ENCODE data around the gene BACH2. TPM values are rescaled to one million over a fixed set of nuclear protein-coding genes. Genes with fewer than 3 reads are reported as not detected.

The BACH2 gene
- total RNA-seq, 1 donor, result 3.6 TPM

DNA sequence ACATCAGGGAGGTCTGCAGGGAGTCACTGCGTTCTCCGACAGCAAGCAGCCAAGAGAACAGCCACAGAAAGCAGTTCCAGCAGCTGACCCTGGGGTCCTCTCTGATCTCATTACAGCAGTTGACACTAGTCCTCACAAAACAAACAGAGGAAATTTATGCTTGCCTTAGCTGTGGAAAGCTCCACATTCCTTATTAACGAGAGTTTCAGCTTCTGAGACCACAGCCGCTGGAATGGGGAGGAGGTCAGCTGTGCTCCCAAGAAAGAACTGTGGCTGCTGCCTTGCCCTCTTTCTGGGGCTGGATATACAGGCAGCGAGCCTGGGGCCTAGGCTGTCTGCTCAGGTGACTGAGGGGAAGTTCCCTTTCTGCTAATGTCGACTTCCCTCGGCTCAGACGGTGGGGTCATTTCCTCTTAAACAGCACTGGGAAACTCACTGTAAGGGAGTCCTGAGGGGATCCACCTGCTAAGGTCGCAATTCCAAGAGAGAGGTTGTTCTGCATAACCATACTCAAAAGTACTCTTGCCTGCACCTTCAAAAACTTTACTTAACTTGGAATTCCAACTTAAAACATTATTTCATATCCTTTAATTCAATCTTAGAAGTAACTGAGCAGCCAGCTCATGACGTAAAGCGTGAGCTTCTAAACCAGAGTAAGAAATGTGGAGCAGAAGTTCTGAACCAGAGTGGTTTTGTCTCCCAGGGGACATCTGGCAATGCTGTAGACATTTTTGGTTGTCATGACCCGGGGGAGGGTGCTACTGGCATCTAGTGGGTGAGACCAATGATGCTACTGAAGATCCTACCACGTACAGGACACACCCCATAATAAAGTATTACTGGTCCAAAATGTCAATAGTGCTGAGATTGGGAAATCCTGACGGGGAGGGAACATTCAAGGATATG is 80.3 kb downstream of the BACH2 start:
- Histone ChIP-seq H3K27ac (ENCODE audit: low read depth, low read length) (no peak overlapping the region), H3K4me3 (ENCODE audit: insufficient read depth, low read length) (no peak overlapping the region), H3K9me3 (ENCODE audit: low read depth, low read length) (no peaks in the 10 kb centered on the region), H3K4me2 (ENCODE audit: insufficient read depth, low read length) (no peak overlapping the region), H3K79me2 (ENCODE audit: insufficient read depth, low read length) (no peaks in the 10 kb centered on the region), H4K20me1 (ENCODE audit: insufficient read depth, low read length) (no peaks in the 10 kb centered on the region), H3K4me1 (ENCODE audit: insufficient read depth, low read length) (peaks cover 42% of the 10 kb centered on the region), H3K36me3 (ENCODE audit: insufficient read depth, low read length) (no peaks in the 10 kb centered on the region), H2AFZ (ENCODE audit: low read length) (peak overlapping the region; percentile 8), H3K27me3 (ENCODE audit: insufficient read depth, low read length) (no peaks in the 10 kb centered on the region)
- TF ChIP-seq, protein P1, sequence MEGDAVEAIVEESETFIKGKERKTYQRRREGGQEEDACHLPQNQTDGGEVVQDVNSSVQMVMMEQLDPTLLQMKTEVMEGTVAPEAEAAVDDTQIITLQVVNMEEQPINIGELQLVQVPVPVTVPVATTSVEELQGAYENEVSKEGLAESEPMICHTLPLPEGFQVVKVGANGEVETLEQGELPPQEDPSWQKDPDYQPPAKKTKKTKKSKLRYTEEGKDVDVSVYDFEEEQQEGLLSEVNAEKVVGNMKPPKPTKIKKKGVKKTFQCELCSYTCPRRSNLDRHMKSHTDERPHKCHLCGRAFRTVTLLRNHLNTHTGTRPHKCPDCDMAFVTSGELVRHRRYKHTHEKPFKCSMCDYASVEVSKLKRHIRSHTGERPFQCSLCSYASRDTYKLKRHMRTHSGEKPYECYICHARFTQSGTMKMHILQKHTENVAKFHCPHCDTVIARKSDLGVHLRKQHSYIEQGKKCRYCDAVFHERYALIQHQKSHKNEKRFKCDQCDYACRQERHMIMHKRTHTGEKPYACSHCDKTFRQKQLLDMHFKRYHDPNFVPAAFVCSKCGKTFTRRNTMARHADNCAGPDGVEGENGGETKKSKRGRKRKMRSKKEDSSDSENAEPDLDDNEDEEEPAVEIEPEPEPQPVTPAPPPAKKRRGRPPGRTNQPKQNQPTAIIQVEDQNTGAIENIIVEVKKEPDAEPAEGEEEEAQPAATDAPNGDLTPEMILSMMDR (IDR thresholded peaks at IDR 0.05; ENCODE audit: extremely low read depth, low read depth, low read length), result no peak
- DNase-seq (ENCODE audit: insufficient read length, low spot score, missing footprints), result no peak

DNA sequence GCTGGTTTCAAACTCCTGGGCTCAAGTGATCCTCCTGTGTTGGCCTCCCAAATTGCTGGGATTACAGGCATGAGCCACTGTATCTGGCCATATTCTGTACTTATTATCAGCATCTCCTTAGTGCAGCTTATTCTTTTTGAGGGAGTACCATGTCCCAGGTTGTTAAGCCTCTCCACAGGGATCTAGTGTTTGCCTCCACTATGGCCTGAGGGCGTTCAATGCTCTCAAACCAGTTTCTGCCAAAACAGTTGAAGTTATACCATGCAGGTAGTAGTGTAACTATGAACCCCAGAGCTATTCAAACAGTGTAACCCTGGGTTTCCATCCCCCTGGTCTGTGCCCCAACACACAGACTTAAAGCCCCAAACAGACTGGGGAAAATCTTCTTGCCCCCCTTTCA is 81.7 kb downstream of the BACH2 start:
- DNase-seq (ENCODE audit: insufficient read length, low spot score, missing footprints), result no peak
- Histone ChIP-seq H4K20me1 (ENCODE audit: insufficient read depth, low read length) (no peaks in the 10 kb centered on the region), H2AFZ (ENCODE audit: low read length) (no peak overlapping the region), H3K79me2 (ENCODE audit: insufficient read depth, low read length) (no peaks in the 10 kb centered on the region), H3K27ac (ENCODE audit: low read depth, low read length) (no peak overlapping the region), H3K27me3 (ENCODE audit: insufficient read depth, low read length) (no peaks in the 10 kb centered on the region), H3K9me3 (ENCODE audit: low read depth, low read length) (no peaks in the 10 kb centered on the region), H3K4me3 (ENCODE audit: insufficient read depth, low read length) (no peak overlapping the region), H3K4me2 (ENCODE audit: insufficient read depth, low read length) (no peak overlapping the region), H3K4me1 (ENCODE audit: insufficient read depth, low read length) (peaks cover 41% of the 10 kb centered on the region), H3K36me3 (ENCODE audit: insufficient read depth, low read length) (no peaks in the 10 kb centered on the region)
- TF ChIP-seq, protein P1 (IDR thresholded peaks at IDR 0.05; ENCODE audit: extremely low read depth, low read depth, low read length), result no peak

DNA sequence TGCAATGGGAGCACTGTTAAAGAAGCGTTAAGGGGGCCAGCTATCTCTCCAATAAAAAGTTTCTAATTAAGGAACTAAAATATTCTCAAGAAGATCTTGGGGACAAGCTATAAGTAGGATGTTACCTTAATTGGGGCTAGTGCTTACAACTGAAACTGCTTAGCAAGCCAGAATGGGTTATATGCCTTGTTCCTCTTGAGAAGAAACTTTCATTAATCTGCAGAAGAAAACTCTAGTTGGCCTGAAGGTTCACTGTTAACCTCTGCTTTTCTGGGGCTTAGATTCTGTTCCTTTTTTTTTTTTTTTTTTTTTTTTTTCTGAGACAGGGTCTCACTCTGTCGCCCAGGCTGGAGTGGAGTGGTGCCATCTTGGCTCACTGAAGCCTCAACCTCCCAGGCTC is 82.2 kb downstream of the BACH2 start:
- TF ChIP-seq, protein P1 (IDR thresholded peaks at IDR 0.05; ENCODE audit: extremely low read depth, low read depth, low read length), result no peak
- Histone ChIP-seq H3K27ac (ENCODE audit: low read depth, low read length) (no peak overlapping the region), H3K4me3 (ENCODE audit: insufficient read depth, low read length) (no peak overlapping the region), H3K9me3 (ENCODE audit: low read depth, low read length) (no peaks in the 10 kb centered on the region), H2AFZ (ENCODE audit: low read length) (no peak overlapping the region), H3K27me3 (ENCODE audit: insufficient read depth, low read length) (no peaks in the 10 kb centered on the region), H3K4me1 (ENCODE audit: insufficient read depth, low read length) (peaks cover 36% of the 10 kb centered on the region), H3K36me3 (ENCODE audit: insufficient read depth, low read length) (no peaks in the 10 kb centered on the region), H3K4me2 (ENCODE audit: insufficient read depth, low read length) (no peak overlapping the region), H3K79me2 (ENCODE audit: insufficient read depth, low read length) (no peaks in the 10 kb centered on the region), H4K20me1 (ENCODE audit: insufficient read depth, low read length) (no peaks in the 10 kb centered on the region)
- DNase-seq (ENCODE audit: insufficient read length, low spot score, missing footprints), result no peak

DNA sequence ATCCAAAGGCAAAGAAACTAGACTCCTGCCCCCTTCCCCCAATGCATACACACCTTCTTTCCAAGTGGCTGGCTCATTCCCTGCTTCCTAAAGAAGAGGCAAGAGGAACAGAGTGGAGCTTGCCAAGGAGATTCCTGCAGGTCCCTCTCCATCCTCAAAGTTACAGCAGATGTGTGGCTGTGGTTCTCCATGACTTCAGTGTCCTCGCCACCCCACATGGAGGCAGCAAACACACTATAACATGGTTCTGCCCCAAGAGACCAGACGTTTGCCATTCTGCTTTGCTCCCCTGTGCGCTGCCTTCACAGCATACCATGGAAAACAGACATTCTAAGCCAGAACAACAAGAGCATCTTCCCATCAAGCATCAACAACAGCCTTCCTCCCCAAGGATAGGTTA is 84.4 kb downstream of the BACH2 start:
- TF ChIP-seq, protein P1 (IDR thresholded peaks at IDR 0.05; ENCODE audit: extremely low read depth, low read depth, low read length), result peak; percentile 12
- Histone ChIP-seq H3K27me3 (ENCODE audit: insufficient read depth, low read length) (no peaks in the 10 kb centered on the region), H3K4me1 (ENCODE audit: insufficient read depth, low read length) (peaks cover 17% of the 10 kb centered on the region), H2AFZ (ENCODE audit: low read length) (no peak overlapping the region), H3K4me2 (ENCODE audit: insufficient read depth, low read length) (no peak overlapping the region), H3K27ac (ENCODE audit: low read depth, low read length) (no peak overlapping the region), H3K4me3 (ENCODE audit: insufficient read depth, low read length) (no peak overlapping the region), H3K79me2 (ENCODE audit: insufficient read depth, low read length) (no peaks in the 10 kb centered on the region), H4K20me1 (ENCODE audit: insufficient read depth, low read length) (no peaks in the 10 kb centered on the region), H3K36me3 (ENCODE audit: insufficient read depth, low read length) (no peaks in the 10 kb centered on the region), H3K9me3 (ENCODE audit: low read depth, low read length) (no peaks in the 10 kb centered on the region)
- no peak for DNase-seq (ENCODE audit: insufficient read length, low spot score, missing footprints)
